Measurements from ENCODE around the gene COA5.

COA5 gene

GRCh38 chr2:98648451-98648850 is 40.1 kb upstream of the COA5 start:
- no peak overlapping the region for H3K4me3 ChIP-seq (ENCODE audit: low read depth, low read length)
- TF ChIP-seq, protein P1, sequence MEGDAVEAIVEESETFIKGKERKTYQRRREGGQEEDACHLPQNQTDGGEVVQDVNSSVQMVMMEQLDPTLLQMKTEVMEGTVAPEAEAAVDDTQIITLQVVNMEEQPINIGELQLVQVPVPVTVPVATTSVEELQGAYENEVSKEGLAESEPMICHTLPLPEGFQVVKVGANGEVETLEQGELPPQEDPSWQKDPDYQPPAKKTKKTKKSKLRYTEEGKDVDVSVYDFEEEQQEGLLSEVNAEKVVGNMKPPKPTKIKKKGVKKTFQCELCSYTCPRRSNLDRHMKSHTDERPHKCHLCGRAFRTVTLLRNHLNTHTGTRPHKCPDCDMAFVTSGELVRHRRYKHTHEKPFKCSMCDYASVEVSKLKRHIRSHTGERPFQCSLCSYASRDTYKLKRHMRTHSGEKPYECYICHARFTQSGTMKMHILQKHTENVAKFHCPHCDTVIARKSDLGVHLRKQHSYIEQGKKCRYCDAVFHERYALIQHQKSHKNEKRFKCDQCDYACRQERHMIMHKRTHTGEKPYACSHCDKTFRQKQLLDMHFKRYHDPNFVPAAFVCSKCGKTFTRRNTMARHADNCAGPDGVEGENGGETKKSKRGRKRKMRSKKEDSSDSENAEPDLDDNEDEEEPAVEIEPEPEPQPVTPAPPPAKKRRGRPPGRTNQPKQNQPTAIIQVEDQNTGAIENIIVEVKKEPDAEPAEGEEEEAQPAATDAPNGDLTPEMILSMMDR (IDR thresholded peaks at IDR 0.05; ENCODE audit: low read depth, low read length): no peak

GRCh38 chr2:98647636-98648035 is 39.3 kb upstream of the COA5 start:
- TF ChIP-seq, protein P1 (IDR thresholded peaks at IDR 0.05; ENCODE audit: low read depth, low read length): no peak
- H3K4me3 ChIP-seq (ENCODE audit: low read depth, low read length): no peak overlapping the region

- no peak overlapping the region for H3K4me3 ChIP-seq (ENCODE audit: low read depth, low read length)
- TF ChIP-seq, protein P1 (IDR thresholded peaks at IDR 0.05; ENCODE audit: low read depth, low read length): no peak
These were observed 35.3 kb upstream of the COA5 start for GRCh38 chr2:98643496-98644100.

GRCh38 chr2:98637401-98638147 is 29.3 kb upstream of the COA5 start:
- no peak overlapping the region for H3K4me3 ChIP-seq (ENCODE audit: low read depth, low read length)
- TF ChIP-seq, protein P1 (IDR thresholded peaks at IDR 0.05; ENCODE audit: low read depth, low read length): no peak

DNA sequence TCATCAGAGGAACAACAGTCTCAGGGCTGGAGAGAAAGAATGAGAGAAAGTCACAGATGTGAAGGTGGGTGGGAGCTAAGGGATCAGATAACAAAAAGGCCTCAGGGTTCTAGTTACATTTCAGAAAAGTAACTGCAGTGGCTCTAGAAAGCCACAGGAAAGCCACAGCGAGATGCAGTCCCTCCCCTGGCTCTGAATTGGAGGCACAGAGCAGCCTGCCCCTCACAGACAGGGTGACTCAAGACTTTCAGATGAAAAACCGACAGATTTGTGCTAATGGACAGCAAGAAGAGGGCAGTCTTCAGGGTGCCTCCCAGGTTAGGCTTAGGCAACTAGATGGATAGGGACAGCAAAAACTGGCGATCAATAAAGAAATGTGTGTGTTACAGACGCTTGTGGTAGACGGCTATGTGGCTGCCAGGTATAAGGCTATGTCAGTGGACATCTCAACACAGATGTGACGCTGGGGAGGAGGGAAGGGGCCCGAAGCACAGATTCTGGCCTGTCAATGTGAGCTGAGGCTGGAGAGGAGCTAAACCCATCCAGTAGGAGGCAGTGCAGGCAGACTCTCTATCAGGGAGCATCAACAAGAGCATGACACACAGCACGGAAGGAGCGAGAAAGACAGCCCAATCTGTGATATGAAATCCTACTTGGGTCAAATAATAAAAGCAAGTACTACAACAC is 26.2 kb upstream of the COA5 start:
- no peak overlapping the region for H3K4me3 ChIP-seq (ENCODE audit: low read depth, low read length)
- TF ChIP-seq, protein P1 (IDR thresholded peaks at IDR 0.05; ENCODE audit: low read depth, low read length): no peak

- TF ChIP-seq, protein P1 (IDR thresholded peaks at IDR 0.05; ENCODE audit: low read depth, low read length): no peak
- H3K4me3 ChIP-seq (ENCODE audit: low read depth, low read length): no peak overlapping the region
These were observed 24.0 kb upstream of the COA5 start for GRCh38 chr2:98632351-98632750.

DNA sequence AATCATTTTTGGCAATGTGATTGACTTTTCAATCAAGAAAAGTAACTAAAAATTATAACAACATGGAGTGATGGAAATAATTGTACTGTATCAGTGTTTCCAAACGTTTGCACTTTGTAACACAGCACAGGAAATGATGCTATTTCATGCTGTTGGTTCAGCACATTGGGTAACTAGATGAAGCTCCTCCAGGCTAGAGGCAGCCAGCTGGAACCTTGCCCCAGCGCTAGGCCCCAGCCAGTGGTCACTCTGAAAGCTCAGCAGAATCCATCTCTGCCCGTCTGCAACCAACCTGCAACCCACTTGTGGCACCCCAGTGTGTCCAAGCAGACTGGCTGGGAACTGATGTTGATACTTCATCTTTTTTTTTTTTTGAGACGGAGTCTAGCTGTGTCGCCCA is 15.3 kb upstream of the COA5 start:
- H3K4me3 ChIP-seq (ENCODE audit: low read depth, low read length): no peak overlapping the region
- TF ChIP-seq, protein P1 (IDR thresholded peaks at IDR 0.05; ENCODE audit: low read depth, low read length): no peak

Measured in WI38 (cell line).